ENCODE data around the gene PRORP. TPM values are rescaled to one million over a fixed set of nuclear protein-coding genes. Genes with fewer than 3 reads are reported as not detected.

Gene PRORP
- total and polyA plus RNA-seq, 2 of the 13 experiments (the other 11 are each of a cell fraction or from before 2014, with no cell fraction given) = 48.9 to 88.7 TPM

GRCh38 chr14:35078082-35078481 lies 44.3 kb upstream of the PRORP start (continued):
- TF ChIP-seq ZEB1 (IDR thresholded peaks at IDR 0.05; ENCODE audit: insufficient replicate concordance, low read depth) = no peak
- TF ChIP-seq TAF1 (CRISPR knock-in tag; IDR thresholded peaks at IDR 0.05) = no peak
- 0 out of 2 replicates have a peak, but pooled peaks have one; percentile 20 for TF ChIP-seq KAT8 (CRISPR knock-in tag; IDR thresholded peaks at IDR 0.05)
- TF ChIP-seq NR3C1 (CRISPR knock-in tag; IDR thresholded peaks at IDR 0.05) = no peak
- no peak for TF ChIP-seq ZNF430 (CRISPR knock-in tag; IDR thresholded peaks at IDR 0.05)
- no peak for TF ChIP-seq ZNF563 (CRISPR knock-in tag; IDR thresholded peaks at IDR 0.05)
- peak; percentile 19; the same call in 1 of the 2 replicates for TF ChIP-seq CBFB (CRISPR knock-in tag; IDR thresholded peaks at IDR 0.05)
- no peak for TF ChIP-seq IRF1 (CRISPR knock-in tag; IDR thresholded peaks at IDR 0.05; ENCODE audit: low read depth)
- no peak for TF ChIP-seq ZBTB46 (CRISPR knock-in tag; IDR thresholded peaks at IDR 0.05; ENCODE audit: borderline replicate concordance)
- no peak for TF ChIP-seq ZNF713 (CRISPR knock-in tag; IDR thresholded peaks at IDR 0.05)
- TF ChIP-seq PRPF4 (IDR thresholded peaks at IDR 0.05; ENCODE audit: low read depth, low read length, poor library complexity, severe bottlenecking) = no peak
- TF ChIP-seq ZNF225 (CRISPR knock-in tag; IDR thresholded peaks at IDR 0.05) = no peak
- TF ChIP-seq ZNF10 (CRISPR knock-in tag; IDR thresholded peaks at IDR 0.05; ENCODE audit: borderline replicate concordance, low read depth) = no peak
- no peak for TF ChIP-seq HOXD1 (CRISPR knock-in tag; IDR thresholded peaks at IDR 0.05)
- TF ChIP-seq ZMYM4 (CRISPR knock-in tag; IDR thresholded peaks at IDR 0.05) = peak; percentile 86
- TF ChIP-seq MAFF (IDR thresholded peaks at IDR 0.05; ENCODE audit: low read depth, low read length) = no peak
- TF ChIP-seq PAXIP1 (CRISPR knock-in tag; conservative IDR thresholded peaks at IDR 0.05) = peak; percentile 82
- TF ChIP-seq NFYB (CRISPR knock-in tag; IDR thresholded peaks at IDR 0.05) = no peak
- TF ChIP-seq ZNF543 (CRISPR knock-in tag; IDR thresholded peaks at IDR 0.05) = no peak
- no peak for TF ChIP-seq MAFK (conservative IDR thresholded peaks at IDR 0.05 in 1 of 2, IDR thresholded peaks at IDR 0.05 in 1 of 2; ENCODE audit: low read length in 2 of 2)
- TF ChIP-seq ZBTB38 (CRISPR knock-in tag; IDR thresholded peaks at IDR 0.05) = no peak
- no peak for TF ChIP-seq ZBTB44 (CRISPR knock-in tag; IDR thresholded peaks at IDR 0.05)
- TF ChIP-seq TEAD2 (CRISPR knock-in tag; IDR thresholded peaks at IDR 0.05) = no peak
- TF ChIP-seq ZNF510 (CRISPR knock-in tag; IDR thresholded peaks at IDR 0.05; ENCODE audit: low read depth) = no peak
- TF ChIP-seq ZNF136 (CRISPR knock-in tag; IDR thresholded peaks at IDR 0.05; ENCODE audit: low read depth) = no peak
- no peak for TF ChIP-seq ZNF570 (CRISPR knock-in tag; IDR thresholded peaks at IDR 0.05; ENCODE audit: borderline replicate concordance)

All from HepG2 (cell line).